ENCODE results near the gene PTPRT.
"Not testable (repeated sequence)": the region's sequence is repeated elsewhere in the genome, so short reads cannot be mapped to it uniquely, and the experiment has no call there.

The PTPRT gene

DNA sequence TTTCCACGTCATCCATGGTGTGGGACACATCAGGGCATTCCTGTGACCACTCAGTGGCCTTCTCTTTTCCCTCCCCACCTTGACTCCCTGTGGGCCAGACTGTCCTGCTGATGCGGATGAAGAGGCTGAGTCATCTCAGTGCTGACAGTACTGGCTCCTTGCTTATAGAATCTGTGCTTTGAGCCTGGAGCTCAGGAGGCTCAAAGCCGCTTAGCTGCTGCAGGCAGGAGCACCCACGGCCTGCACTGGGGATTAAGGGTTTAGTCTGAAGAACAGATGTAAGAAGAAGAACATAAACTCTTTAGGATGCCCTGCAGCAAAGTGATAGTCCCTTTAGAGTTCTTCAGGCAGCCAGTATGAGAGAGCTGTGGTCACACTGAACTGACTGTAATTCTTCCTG, 929.5 kb downstream of the PTPRT start:
- DNase-seq: no peak

DNA sequence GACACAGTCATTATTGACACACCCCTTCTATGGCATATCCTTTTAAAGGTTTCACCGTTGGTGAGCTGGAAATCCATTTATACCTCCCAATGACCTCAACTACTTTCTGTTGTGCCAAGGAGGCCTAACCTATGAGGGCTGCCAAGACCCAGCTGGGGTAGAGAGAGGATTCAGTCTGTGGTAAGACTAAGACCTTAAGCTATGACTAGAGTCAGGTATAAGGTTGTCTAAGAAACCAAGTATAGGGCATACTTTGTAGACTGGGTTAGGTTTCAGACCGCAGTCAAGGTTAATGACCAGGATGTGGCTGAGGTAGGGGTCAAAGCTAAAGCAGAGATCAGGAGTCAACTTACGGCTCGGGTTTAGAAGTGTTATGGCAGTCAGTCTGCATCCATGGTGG, 930.3 kb downstream of the PTPRT start:
- DNase-seq: no peak

GRCh38 chr20:42258564-42259302, 931.0 kb downstream of the PTPRT start:
- DNase-seq: no peak

- no peak for DNase-seq
Observed at GRCh38 chr20:42255821-42256220, 933.9 kb downstream of the PTPRT start.

DNA sequence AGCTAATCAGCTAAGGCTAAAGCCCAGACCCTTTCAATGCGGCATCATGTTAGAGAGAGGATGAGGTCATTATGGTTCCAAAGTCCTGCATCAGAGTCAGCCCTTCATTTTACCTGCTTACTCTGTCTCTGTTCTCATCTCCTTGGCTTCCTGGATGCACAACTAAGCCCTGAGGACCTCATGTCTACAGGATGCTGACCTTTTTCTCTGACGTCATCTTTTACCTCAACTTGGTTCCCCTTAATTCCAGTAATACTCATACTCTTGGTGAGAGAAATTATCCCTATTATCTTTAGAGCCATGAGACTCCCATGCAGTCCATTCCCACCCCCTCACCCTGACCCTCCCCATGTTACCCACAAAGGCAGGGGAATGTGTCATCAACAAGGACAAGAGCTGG, 935.0 kb downstream of the PTPRT start:
- no peak for DNase-seq

DNA sequence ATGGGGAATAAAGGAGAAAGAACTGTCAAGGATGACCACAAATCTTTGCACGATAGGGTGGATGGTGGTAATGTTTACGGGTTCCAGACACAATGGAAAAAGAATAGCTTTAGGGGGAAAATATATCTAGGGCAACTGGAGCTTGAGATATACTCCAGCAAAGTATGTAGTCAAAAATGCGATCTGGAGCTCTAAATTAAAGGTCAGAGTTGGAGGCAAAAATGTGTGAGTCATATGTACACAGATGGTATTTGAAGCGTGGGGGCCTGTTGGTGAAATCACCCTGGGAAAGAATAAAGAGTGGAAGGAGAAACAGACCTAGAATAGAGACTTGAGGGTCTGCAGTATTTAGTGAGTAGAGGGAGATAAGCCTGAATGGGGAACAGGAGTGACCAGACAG, 937.6 kb downstream of the PTPRT start:
- no peak for DNase-seq

DNA sequence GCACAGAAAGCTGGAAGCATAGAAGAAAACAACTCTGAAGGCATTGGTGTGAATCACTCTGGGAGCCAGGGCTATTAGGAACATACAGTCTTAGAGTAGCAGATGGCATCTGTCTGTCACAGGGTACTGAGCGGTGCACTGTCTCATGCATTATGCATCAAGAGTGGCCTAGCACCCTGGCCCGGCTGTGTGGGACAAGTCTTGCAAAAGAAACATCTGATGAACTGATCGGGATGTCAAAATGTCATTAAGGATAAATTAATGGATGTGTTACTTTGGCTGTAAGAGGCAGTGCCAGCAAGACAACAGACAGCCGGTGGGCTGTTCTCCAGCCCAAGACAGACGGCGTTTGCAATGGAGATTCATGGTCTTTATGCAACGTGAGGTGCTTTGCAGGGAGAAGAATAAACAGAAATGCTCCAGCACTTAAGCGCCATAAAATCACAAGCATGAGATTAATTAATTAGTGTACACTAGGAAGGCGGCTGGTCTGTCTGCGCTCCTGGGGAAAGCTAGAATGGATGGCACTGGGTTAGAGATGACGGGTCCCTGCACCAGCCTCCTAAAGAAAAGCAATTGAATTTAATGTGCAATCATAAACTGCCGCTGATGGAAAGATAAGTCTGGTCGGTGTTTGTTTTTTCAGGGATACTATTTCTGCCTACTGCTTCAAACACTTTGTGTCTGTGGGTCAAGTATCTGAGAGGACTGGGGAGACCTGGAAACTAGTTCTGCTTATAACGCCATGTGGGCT, 970.9 kb downstream of the PTPRT start:
- no peak for DNase-seq

- DNase-seq: no peak
Observed at GRCh38 chr20:42214074-42214473, 975.6 kb downstream of the PTPRT start.

- DNase-seq: no peak
Observed at GRCh38 chr20:42212391-42212790, 977.3 kb downstream of the PTPRT start.

GRCh38 chr20:42206557-42206956, 983.1 kb downstream of the PTPRT start:
- not testable (repeated sequence) for DNase-seq

- DNase-seq: no peak
Observed at GRCh38 chr20:42204109-42204660, 985.5 kb downstream of the PTPRT start.

DNA sequence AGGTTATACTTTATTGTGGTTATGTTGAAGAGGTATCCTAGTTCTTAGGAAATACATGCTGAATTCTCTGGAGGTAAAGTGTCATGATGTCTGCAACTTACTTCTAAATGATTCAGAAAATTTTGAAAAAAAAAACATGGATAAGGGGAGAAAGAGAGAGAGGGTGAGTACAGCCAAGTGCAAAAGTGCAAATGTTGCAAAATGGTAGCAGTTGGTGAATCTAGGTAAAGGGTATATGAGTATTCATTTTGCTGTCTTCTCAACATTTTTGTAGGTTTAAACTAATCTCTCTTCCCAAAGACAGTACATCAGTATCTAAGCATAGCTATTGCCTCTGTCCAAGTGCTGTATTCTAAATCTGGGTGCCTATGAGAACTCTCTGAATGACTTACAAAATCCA, 992.1 kb downstream of the PTPRT start:
- DNase-seq: no peak

- DNase-seq: no peak
Observed at GRCh38 chr20:42193119-42193518, 996.6 kb downstream of the PTPRT start.

- no peak for DNase-seq
Observed at GRCh38 chr20:42192321-42192720, 997.4 kb downstream of the PTPRT start.

GRCh38 chr20:42191140-42191860, 998.4 kb downstream of the PTPRT start:
- no peak for DNase-seq

DNA sequence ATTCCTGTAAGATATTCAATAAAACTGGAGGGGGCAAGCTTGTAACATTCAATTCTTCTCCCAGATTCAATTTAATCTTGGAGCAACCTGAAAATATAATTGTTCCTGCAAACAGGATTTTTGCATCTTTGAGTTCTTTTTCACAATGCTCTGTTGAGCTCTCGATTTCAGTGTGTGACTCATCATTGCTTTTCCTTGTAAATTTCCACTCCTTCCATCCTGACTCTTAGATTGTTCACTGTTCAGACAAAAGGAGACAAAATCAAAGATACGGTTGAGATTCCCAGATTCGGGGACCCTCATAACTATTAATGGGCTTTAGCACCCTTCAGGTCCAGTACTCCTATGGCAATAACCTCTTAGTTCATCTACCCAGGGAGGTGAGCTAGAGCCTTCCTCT, 999.6 kb downstream of the PTPRT start:
- DNase-seq: no peak

- no peak for DNase-seq
Observed at GRCh38 chr20:42186337-42186736, 1003.4 kb downstream of the PTPRT start.

DNA sequence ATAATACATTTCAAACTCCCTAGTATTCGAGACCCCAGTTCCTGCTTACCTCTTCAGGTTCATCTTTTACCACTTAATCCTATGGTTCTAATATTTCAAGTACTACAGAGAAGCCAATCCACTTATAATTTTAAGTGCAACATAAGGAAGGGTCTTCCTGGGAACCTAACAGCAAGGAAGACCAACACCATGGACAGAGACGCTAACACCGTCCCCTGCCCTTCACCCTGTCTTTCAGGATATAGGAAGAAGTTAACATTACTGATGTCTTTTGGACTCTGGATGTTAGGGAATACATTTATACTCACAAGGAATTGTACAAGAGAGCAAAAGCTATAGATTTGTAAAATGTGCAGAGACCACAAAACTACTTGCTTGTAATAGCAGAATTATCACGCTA, 1006.6 kb downstream of the PTPRT start:
- DNase-seq: no peak

- DNase-seq: no peak
Observed at GRCh38 chr20:42181064-42181463, 1008.6 kb downstream of the PTPRT start.

DNA sequence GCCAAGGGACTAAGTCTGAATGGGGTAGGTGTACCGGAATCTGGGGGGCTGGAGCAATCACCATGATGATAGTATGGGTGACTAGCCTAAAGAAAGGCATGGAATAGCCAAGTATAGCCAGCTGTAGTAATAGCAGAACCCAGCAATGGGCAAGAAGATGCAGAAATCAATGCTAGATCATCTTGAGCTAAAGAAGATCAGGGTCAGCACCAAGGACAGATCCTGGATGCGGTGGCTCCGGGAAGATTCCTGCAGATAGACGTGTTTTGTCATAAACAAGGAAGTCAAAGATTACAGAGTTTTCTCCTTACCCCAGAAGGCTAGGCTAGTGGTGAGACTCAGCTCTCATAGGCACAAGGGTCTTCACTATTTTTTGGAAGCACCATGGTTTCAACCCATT, 1009.9 kb downstream of the PTPRT start:
- no peak for DNase-seq

DNA sequence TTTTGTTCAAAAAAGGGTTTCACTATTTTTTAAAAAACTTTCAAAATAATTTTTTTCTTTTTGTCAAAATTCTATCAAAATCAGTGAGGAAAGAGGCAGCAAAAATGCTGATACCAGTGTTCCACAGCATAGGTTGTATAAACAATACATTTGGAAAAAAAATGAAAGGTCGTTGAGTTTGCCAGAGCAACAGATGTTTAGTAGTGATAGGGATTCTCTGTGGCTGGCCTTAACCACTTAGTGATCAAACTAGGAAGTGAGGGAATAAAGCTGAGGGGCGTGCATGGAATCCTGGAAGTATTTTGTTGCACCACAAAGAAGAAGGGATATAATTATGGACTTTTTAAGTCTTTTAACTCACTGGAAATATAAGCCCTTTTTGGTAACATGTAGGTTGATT, 1016.3 kb downstream of the PTPRT start:
- DNase-seq: no peak

DNA sequence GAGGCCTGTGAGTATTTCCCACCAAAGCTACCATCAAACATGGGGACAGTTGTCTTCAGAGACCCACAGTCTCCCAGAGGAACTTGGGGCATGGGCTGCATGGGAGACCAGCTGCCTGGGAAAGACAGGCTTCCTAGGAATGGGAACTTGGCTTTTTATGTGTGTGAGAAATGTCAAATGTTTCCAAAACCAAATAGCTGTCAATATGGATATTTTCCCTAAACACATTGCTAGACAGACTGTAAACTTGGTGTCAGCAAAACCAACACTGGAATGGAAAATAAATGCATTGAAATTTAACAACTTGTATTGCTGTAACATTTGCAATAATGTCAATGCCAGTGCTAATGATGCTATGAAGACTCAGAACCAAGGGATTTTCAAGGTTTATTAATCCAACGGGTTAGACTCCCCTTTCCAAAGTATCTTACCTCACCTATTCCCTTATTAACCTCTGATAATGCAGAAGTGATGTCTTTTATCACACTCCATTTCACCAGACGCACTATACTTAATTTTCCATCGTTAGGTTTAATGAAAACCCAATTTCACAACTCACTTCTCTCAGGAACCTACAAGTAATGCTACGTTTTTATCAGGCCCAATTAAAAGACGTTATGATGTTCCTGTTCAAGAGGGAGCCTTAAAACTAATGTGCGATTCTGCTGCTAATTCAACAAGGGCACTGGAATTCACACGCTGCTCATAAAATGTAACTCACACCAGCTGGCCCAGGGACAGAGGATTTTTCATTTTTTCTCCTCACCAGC, 1025.4 kb downstream of the PTPRT start:
- DNase-seq: no peak

Measured in NCI-H1436 (cell line).